ENCODE measurements around the gene KIAA1217.

KIAA1217 gene

DNA sequence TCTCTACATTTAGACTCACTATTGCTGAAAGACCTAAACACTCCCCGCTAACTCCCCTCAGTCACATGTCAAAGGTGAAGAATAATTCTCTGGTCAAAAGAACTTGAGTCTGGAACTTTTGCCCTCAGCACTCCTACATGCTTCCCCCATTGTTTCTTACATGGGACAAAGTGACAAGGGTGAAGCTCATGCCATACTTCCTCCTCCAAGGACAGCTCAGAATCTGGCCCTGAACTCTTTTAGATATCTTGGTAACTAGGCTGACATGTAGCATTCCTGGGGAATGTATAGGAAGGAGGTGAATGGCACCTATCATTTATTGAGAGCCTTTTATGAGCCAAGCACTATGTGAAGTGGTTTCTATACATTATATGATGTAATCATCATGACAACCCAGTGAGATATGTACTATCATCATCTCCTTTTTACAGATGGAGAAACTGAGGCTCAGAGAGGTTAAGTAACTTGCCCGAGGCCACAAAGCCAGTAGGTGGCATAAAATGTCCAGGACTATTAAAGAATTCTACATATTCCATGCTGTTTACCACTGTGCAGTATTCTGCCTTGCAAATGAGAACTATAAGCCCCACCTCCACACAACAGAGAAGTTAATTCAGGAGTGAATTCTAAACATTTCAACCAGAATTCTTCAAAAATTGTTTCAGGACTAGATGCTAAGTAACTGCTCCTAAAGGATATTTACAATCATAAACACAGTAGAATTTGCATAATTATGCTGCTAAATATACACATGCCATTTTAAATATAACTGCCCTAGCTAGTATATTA is 268.2 kb downstream of the KIAA1217 start:
- H2AFZ ChIP-seq (ENCODE audit: low read depth, low read length, severe bottlenecking) = no peak overlapping the region

DNA sequence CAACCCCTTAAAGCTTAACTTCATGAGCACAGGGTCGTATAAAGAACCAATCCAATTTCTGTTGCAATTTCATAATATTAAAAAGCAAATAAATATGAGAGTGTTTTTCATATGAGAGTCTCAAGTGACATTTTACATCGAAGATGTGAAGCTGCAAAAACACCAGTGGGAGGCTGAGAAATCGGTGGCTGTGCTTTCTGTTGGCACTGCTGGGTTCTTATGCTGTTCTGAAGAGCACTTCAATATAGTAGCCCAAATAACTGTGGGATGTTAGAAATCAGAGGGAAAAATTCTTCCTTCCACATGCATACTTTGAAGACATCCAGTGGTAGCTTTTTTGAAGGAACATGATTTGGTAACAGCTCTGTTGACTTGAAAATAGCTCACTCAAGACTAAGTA is 269.0 kb downstream of the KIAA1217 start:
- Histone ChIP-seq H3F3A (ENCODE audit: insufficient read depth) (no peaks in the 10 kb centered on the region), H3K9me2 (replicated peaks; ENCODE audit: insufficient read depth, low read length) (no peaks in the 10 kb centered on the region), H3K79me2 (ENCODE audit: insufficient read depth, low read length) (no peaks in the 10 kb centered on the region), H3K9me3 (ENCODE audit: insufficient read depth, low read length) (no peaks in the 10 kb centered on the region), H4K20me1 (ENCODE audit: low read depth, low read length) (no peaks in the 10 kb centered on the region), H3K27ac (ENCODE audit: low read depth, low read length) (no peak overlapping the region), H3K36me3 (ENCODE audit: low read length) (no peaks in the 10 kb centered on the region), H2AFZ (ENCODE audit: low read depth, low read length, severe bottlenecking) (no peak overlapping the region), H3K27me3 (ENCODE audit: low read length) (no peaks in the 10 kb centered on the region), H3K4me2 (ENCODE audit: low read depth, low read length, poor library complexity, severe bottlenecking) (no peak overlapping the region), H3K4me3 (ENCODE audit: insufficient read depth, low read length, poor library complexity, severe bottlenecking) (no peak overlapping the region), H3K9ac (ENCODE audit: low read length) (no peak overlapping the region)
- no peak for TF ChIP-seq EZH2phosphoT487 (conservative IDR thresholded peaks at IDR 0.05; ENCODE audit: low read length)
- TF ChIP-seq, protein P1, sequence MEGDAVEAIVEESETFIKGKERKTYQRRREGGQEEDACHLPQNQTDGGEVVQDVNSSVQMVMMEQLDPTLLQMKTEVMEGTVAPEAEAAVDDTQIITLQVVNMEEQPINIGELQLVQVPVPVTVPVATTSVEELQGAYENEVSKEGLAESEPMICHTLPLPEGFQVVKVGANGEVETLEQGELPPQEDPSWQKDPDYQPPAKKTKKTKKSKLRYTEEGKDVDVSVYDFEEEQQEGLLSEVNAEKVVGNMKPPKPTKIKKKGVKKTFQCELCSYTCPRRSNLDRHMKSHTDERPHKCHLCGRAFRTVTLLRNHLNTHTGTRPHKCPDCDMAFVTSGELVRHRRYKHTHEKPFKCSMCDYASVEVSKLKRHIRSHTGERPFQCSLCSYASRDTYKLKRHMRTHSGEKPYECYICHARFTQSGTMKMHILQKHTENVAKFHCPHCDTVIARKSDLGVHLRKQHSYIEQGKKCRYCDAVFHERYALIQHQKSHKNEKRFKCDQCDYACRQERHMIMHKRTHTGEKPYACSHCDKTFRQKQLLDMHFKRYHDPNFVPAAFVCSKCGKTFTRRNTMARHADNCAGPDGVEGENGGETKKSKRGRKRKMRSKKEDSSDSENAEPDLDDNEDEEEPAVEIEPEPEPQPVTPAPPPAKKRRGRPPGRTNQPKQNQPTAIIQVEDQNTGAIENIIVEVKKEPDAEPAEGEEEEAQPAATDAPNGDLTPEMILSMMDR (IDR thresholded peaks at IDR 0.05; ENCODE audit: insufficient read depth, low read length, poor library complexity, severe bottlenecking) = no peak

More for the DNA sequence above, 268.2 kb downstream of the KIAA1217 start:
- H3K4me3 ChIP-seq (ENCODE audit: insufficient read depth, low read length, poor library complexity, severe bottlenecking) = no peak overlapping the region
- no peak for TF ChIP-seq EZH2phosphoT487 (conservative IDR thresholded peaks at IDR 0.05; ENCODE audit: low read length)
- TF ChIP-seq, protein P1 (IDR thresholded peaks at IDR 0.05; ENCODE audit: insufficient read depth, low read length, poor library complexity, severe bottlenecking) = no peak
- H3K27ac ChIP-seq (ENCODE audit: low read depth, low read length) = no peak overlapping the region
- H3K9me2 ChIP-seq (replicated peaks; ENCODE audit: insufficient read depth, low read length) = no peaks in the 10 kb centered on the region
- H3K9me3 ChIP-seq (ENCODE audit: insufficient read depth, low read length) = no peaks in the 10 kb centered on the region
- H3F3A ChIP-seq (ENCODE audit: insufficient read depth) = no peaks in the 10 kb centered on the region
- H4K20me1 ChIP-seq (ENCODE audit: low read depth, low read length) = no peaks in the 10 kb centered on the region
- H3K27me3 ChIP-seq (ENCODE audit: low read length) = no peaks in the 10 kb centered on the region
- H3K36me3 ChIP-seq (ENCODE audit: low read length) = no peaks in the 10 kb centered on the region
- H3K9ac ChIP-seq (ENCODE audit: low read length) = no peak overlapping the region
- H3K79me2 ChIP-seq (ENCODE audit: insufficient read depth, low read length) = no peaks in the 10 kb centered on the region
- H3K4me2 ChIP-seq (ENCODE audit: low read depth, low read length, poor library complexity, severe bottlenecking) = no peak overlapping the region

DNA sequence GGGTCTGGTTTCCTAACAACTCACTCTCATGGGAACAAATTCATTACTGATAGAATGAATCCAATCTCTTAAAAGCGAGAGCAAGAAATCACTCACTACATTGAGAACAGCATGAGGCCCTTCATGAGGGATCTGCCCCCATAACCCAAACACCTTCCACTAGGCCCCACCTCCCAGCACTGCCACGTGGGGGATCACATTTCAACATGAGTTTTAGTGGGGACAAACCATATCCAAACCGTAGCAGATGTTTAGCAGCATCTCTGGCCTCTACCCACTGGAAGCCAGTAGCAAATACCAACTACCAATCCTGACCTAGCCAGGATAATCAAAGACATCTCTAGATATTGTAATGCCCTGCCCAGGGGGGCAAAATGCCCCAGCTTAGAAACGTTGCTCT is 270.9 kb downstream of the KIAA1217 start:
- Histone ChIP-seq H4K20me1 (ENCODE audit: low read depth, low read length) (no peaks in the 10 kb centered on the region), H3K9me2 (replicated peaks; ENCODE audit: insufficient read depth, low read length) (no peaks in the 10 kb centered on the region), H3K4me3 (ENCODE audit: insufficient read depth, low read length, poor library complexity, severe bottlenecking) (no peak overlapping the region), H3K36me3 (ENCODE audit: low read length) (no peaks in the 10 kb centered on the region), H3K27me3 (ENCODE audit: low read length) (no peaks in the 10 kb centered on the region), H3K9me3 (ENCODE audit: insufficient read depth, low read length) (no peaks in the 10 kb centered on the region), H3K4me2 (ENCODE audit: low read depth, low read length, poor library complexity, severe bottlenecking) (no peak overlapping the region), H3K9ac (ENCODE audit: low read length) (no peak overlapping the region), H3F3A (ENCODE audit: insufficient read depth) (no peaks in the 10 kb centered on the region), H3K79me2 (ENCODE audit: insufficient read depth, low read length) (no peaks in the 10 kb centered on the region), H3K27ac (ENCODE audit: low read depth, low read length) (no peak overlapping the region), H2AFZ (ENCODE audit: low read depth, low read length, severe bottlenecking) (no peak overlapping the region)
- TF ChIP-seq, protein P1 (IDR thresholded peaks at IDR 0.05; ENCODE audit: insufficient read depth, low read length, poor library complexity, severe bottlenecking) = no peak
- no peak for TF ChIP-seq EZH2phosphoT487 (conservative IDR thresholded peaks at IDR 0.05; ENCODE audit: low read length)
